ENCODE measurements around the gene CATSPERE. TPM values are rescaled to one million over a fixed set of nuclear protein-coding genes. Genes with fewer than 3 reads are reported as not detected.

Gene CATSPERE
- total and polyA plus RNA-seq, 9 of the 15 experiments (the other 6 are each of a cell fraction or from before 2014, with no cell fraction given) = 0.06 to 0.16 (median 0.09) TPM; not detected in 3

DNA sequence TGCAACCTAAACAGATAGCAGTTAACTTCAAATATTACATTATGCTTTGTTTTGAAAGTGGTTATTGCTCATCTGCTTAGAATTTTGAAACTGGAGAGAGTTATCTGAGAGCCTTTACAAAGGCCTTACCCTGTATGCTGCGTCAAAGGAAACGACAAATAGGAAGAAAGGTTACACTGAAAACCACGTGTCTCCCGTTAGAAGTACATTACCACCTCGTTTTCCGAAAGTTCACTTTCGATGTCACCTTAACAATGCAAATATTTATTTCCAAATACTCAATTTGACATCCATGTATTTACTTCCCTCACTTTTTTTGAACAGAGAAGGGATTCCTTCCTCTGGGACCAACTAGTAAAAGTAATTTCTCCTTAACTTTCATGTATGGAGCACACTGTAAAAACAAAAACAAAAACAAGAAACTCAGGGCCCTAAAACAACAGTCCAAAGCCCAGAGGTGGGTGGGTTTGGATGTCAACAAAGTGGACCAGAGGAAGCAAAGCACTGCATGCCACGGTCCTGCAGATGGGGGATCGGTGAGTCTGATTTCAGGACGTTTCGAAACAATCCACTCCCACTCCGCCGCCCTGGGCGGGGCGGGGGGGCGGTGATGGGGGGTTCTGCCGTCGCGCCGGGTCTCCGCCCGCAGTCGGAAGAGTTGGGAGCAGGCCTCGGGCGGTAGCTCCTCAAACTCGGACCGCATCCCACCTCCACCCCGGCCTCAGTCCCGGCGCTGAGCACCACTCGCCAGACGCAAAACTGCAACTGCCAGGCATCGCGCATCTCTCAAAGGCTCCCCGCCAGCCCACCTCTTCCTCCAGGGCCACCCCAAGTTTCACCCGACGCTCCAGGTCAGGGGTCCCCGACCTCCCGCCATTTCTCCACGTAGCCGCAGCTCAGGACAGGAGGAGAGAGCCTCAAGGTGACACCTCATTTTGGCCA, 10.2 kb upstream of the CATSPERE start (continued):
- TF ChIP-seq, protein P1, sequence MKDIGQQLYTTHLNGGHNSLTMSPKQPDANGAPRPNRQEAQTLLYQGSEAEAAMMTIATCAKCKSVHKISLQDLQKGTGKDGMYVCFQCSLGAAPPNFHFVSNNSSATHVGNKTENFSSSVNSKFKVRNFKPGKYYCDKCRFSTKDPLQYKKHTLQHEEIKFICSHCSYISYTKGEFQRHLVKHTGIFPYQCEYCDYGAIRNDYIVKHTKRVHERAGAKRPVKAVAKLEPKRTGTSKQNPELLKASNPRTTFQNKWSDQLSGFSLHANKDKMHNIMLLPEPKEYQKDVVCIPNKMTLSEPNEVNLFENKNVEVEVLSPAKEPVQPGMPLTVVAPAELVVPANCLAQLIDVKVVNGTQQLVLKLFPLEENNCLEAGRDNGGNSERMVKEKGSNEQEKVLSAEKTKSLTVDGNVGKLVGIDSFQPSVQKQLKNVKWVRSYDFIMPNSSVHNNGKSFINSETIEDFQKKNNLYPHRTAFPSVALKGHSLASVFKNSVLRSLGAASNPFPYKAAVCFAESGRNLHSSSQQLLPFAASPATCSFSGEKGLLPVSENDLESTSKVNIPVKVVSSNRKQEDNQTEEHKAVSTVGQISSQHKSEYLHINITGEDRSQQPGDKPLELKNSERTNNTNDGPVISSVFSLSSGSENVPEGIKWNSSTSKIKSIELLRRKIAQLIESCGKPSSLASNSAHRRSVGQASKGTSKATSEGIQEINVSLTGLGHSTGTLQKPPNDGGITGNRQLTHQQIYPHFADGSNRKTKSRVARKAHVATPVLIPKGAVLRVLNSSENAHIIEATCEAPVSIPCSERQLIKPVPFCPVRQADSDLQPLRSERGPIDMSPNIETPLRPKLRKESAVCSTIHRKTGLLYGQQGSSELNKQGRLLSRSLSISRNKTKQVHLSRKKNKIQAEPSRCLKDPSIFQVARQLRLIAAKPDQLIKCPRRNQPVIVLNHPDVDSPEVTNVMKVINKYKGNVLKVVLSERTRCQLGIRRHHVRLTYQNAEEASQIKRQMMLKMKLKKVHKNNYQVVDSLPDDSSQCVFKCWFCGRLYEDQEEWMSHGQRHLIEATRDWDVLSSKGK (CRISPR knock-in tag; IDR thresholded peaks at IDR 0.05) = no peak
- TF ChIP-seq EZH2 (IDR thresholded peaks at IDR 0.05; ENCODE audit: borderline replicate concordance, low read depth, low read length) (no peak), HCFC1 (IDR thresholded peaks at IDR 0.05; ENCODE audit: low read depth, low read length) (peak; percentile 32), RBBP5 (IDR thresholded peaks at IDR 0.05; ENCODE audit: borderline replicate concordance, insufficient read depth, low read length, poor library complexity, severe bottlenecking) (peak; percentile 86), ZNF431 (CRISPR knock-in tag; IDR thresholded peaks at IDR 0.05) (0 out of 2 replicates have a peak, but pooled peaks have one; percentile 21), RBM39 (optimal IDR thresholded peaks at IDR 0.05; ENCODE audit: low read depth, low read length) (no peak), TSC22D4 (tag; IDR thresholded peaks at IDR 0.05) (no peak), ZNF324 (CRISPR knock-in tag; IDR thresholded peaks at IDR 0.05) (no peak), RB1 (IDR thresholded peaks at IDR 0.05; ENCODE audit: low read depth) (no peak; the same call in 1 of the 2 replicates), GATAD2A (IDR thresholded peaks at IDR 0.05) (no peak), ZNF134 (CRISPR knock-in tag; conservative IDR thresholded peaks at IDR 0.05) (no peak), BRD9 (IDR thresholded peaks at IDR 0.05; ENCODE audit: low read depth, partially characterized antibody) (no peak), NR2C1 (IDR thresholded peaks at IDR 0.05) (0 out of 2 replicates have a peak, but pooled peaks have one; percentile 24), NR2C1 (tag; IDR thresholded peaks at IDR 0.05) (no peak), XRCC4 (IDR thresholded peaks at IDR 0.05; ENCODE audit: extremely low read depth, insufficient read depth, insufficient read length) (no peak), IRF2 (CRISPR knock-in tag; IDR thresholded peaks at IDR 0.05) (no peak), SREBF1 (IDR thresholded peaks at IDR 0.05; ENCODE audit: borderline replicate concordance, low read depth, low read length) (no peak)
- TF ChIP-seq, protein P2, sequence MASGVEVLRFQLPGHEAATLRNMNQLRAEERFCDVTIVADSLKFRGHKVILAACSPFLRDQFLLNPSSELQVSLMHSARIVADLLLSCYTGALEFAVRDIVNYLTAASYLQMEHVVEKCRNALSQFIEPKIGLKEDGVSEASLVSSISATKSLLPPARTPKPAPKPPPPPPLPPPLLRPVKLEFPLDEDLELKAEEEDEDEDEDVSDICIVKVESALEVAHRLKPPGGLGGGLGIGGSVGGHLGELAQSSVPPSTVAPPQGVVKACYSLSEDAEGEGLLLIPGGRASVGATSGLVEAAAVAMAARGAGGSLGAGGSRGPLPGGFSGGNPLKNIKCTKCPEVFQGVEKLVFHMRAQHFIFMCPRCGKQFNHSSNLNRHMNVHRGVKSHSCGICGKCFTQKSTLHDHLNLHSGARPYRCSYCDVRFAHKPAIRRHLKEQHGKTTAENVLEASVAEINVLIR (CRISPR knock-in tag; IDR thresholded peaks at IDR 0.05) = no peak
- TF ChIP-seq, protein P3, sequence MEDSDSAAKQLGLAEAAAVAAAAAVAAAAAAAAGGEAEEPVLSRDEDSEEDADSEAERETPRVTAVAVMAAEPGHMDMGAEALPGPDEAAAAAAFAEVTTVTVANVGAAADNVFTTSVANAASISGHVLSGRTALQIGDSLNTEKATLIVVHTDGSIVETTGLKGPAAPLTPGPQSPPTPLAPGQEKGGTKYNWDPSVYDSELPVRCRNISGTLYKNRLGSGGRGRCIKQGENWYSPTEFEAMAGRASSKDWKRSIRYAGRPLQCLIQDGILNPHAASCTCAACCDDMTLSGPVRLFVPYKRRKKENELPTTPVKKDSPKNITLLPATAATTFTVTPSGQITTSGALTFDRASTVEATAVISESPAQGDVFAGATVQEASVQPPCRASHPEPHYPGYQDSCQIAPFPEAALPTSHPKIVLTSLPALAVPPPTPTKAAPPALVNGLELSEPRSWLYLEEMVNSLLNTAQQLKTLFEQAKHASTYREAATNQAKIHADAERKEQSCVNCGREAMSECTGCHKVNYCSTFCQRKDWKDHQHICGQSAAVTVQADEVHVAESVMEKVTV (CRISPR knock-in tag; IDR thresholded peaks at IDR 0.05) = 0 out of 2 replicates have a peak, but pooled peaks have one; percentile 4
- TF ChIP-seq, protein P4, sequence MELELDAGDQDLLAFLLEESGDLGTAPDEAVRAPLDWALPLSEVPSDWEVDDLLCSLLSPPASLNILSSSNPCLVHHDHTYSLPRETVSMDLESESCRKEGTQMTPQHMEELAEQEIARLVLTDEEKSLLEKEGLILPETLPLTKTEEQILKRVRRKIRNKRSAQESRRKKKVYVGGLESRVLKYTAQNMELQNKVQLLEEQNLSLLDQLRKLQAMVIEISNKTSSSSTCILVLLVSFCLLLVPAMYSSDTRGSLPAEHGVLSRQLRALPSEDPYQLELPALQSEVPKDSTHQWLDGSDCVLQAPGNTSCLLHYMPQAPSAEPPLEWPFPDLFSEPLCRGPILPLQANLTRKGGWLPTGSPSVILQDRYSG (tag; conservative IDR thresholded peaks at IDR 0.05; ENCODE audit: low read depth) = no peak
